Measurements from ENCODE around the gene ZNF600.

DNA sequence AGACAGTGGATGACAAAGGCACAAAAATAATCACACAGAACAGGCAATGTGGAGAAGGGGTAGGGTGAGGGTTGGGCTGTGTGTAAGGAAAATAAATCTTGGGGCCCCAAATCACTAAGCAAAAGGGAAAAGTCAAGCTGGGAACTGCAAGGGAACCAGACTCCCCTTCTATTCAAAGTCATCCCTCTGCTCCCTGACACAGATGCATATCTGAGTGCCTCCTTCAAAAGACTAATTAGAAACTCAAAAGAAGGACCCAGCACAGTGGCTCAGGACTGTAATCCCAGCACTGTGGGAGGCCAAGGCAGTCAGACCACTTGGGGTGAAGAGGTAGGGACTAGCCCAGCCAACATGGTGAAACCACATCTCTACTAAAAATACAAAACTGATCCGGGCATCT is 70.1 kb downstream of the ZNF600 start:
- TF ChIP-seq POLR2A (IDR thresholded peaks at IDR 0.05) (no peak), POLR2AphosphoS5 (IDR thresholded peaks at IDR 0.05) (no peak)
- TF ChIP-seq, protein P1, sequence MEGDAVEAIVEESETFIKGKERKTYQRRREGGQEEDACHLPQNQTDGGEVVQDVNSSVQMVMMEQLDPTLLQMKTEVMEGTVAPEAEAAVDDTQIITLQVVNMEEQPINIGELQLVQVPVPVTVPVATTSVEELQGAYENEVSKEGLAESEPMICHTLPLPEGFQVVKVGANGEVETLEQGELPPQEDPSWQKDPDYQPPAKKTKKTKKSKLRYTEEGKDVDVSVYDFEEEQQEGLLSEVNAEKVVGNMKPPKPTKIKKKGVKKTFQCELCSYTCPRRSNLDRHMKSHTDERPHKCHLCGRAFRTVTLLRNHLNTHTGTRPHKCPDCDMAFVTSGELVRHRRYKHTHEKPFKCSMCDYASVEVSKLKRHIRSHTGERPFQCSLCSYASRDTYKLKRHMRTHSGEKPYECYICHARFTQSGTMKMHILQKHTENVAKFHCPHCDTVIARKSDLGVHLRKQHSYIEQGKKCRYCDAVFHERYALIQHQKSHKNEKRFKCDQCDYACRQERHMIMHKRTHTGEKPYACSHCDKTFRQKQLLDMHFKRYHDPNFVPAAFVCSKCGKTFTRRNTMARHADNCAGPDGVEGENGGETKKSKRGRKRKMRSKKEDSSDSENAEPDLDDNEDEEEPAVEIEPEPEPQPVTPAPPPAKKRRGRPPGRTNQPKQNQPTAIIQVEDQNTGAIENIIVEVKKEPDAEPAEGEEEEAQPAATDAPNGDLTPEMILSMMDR (IDR thresholded peaks at IDR 0.05), result no peak

Measured in prostate gland (tissue), 2 donors.